Endometrial microvascular endothelial cells (primary cell): ENCODE results near the gene RCOR1. TPM values are rescaled to one million over a fixed set of nuclear protein-coding genes. Genes with fewer than 3 reads are reported as not detected.

Experiments used
- in situ Hi-C: cut with HindIII; loops from 2 replicates; pipeline ENCODE4 v1.10.0; 2017; ENCODE audit warnings: low sequenced_read_pairs, low pct_unique_long_range_greater_than_20kb; ENCODE audit errors: inconsistent ontology term
- total RNA-seq: library from RNA; depleted of rRNA; stranded (reverse); fragments of >200 nt; gene quantifications from one replicate; pipeline ENCODE4 v1.2.3, GENCODE V29; 2015; ENCODE audit errors: inconsistent ontology term

RCOR1 gene
- total RNA-seq, 1 donor from 2014 or later: 16.4 TPM

DNA sequence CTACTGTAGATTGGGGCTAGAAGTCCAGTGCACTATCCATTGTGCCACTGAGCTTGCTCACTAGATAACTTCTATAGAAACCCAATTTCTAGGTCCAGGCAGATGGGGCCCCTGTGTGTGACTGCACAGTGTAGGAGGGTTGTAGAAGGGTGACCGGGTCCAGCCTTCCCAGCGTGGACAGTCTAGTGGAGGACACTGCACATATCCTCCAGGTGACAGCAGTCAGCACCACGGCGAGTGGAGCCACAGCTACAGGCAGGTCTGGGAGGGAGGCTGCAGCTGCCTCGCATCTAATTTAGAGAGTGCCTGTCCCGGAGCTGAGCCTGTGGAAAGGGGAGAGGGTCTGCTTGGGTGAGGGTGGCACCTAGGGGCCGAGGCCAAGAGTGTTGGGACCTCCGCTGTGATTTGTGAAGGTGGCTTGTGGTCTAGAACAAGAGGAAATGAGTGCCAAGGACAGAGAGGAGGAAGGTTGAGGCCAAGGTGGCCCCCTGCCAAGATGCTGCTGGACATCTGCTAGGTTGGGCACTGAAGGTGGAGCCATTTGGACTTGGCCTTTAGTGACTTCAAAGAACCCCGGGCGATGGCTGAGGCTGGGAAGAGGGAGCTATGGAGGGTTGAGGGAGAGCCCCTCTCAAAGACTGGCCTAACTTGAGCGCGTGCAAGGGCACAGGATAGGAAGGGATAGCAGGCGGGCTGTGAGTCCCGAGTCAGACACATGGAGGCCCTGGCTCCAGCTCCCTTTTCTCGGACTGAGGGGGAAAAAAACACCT is 138.8 kb downstream of the RCOR1 start:
- in situ Hi-C loops: no loop called here

DNA sequence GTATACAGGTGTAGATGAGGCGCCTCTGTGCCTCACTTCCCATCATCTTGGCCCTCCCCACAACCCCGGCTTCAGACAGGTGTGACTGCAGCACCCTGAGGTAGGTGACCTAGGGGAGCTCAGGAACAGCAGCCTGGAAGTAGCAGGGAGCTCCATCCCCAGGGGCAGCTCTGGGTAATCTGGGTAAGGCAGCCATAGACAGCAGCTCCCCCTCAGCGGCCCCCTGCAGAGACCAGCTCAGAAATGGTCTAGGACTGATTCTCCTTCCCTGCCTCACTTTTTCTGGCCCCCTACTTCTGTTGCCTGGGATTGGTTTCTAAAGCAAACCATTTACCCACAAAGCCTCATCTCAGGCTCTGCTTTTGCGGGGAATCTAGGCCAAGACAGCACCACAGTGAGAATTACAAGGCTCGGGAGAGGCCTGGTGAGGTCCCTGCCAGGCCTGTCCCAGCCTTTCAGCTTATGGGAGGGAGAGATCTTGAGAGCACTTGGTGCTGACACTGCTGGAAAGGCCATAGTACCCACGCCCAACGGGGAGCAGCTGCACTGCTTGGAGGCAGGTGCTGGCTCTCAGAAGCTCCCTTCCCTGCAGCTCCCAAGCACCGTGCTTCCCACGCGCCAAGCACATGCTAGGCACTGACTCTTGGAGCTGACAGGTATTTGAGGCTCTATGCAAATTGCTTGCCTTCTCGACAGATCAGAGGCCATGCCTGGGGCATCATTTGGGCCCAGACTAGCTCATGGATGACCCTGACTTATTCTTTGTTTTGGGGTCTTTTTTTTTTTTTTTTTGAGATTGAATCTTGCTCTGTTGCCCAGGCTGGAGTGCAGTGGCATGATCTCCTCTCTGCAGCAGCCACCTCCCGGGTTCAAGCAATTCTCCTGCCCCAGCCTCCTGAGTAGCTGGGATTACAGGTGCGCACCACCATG is 139.7 kb downstream of the RCOR1 start:
- in situ Hi-C loops: no loop called here

DNA sequence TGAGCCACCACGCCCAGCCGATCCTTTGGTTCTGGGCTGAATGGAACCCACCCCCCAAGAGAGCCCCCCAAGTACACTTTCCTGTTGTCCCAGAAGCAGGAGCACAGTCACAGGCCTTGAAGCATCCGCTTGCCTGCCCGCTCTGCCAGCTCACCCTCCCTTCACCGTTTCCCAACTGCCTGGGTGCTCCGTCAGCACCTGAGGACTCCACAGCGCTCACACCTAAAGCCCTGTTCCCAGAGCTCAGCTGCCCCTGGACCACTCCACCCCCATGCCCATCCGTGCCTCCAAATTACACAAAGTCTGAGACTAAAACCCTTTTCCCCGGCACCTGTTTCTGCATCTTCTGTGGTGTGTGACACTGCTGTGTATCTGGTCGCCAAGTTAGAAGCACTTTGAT is 140.5 kb downstream of the RCOR1 start:
- in situ Hi-C loops: no loop called here

GRCh38 chr14:102733326-102733725 is 140.9 kb downstream of the RCOR1 start:
- in situ Hi-C loops: no loop called here

DNA sequence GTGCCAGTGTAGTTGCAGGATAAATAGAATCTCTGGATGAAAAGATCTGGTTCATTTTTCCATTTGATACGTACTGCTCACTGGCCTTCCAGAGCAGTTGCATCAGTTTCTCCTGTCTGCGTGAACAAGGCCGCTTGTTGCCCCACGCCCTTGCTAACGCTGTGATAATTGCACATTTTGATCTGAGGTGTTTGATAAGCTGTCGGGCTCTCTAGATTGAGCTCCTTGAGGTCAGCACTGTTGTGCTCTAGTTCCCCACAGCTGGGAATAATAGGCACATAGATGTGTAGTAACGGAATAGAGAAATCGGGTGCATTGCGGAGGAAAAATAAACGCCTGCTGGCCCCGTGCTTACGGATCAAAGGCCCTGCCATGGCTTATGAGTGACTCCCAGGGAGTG is 142.0 kb downstream of the RCOR1 start:
- in situ Hi-C loops: no loop called here

GRCh38 chr14:102736956-102737355 is 144.5 kb downstream of the RCOR1 start:
- in situ Hi-C loops: no loop called here

GRCh38 chr14:102737402-102738372 is 145.2 kb downstream of the RCOR1 start:
- in situ Hi-C loops: no loop called here

GRCh38 chr14:102738373-102739189 is 146.1 kb downstream of the RCOR1 start:
- in situ Hi-C loops: no loop called here

DNA sequence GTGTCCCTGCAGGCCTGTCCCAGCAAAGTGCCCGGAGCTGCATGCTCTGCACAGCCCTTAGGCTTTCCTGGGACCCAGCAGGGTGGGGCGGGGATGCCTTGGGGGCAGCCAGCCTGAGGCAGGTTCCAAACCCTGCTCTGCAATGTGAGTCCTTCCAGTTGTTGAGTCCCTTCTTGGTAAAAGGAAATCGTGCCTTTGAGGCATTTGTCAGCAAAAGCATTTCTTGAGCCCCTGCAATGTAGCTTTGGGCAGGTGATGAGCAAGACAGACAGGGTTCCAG is 146.7 kb downstream of the RCOR1 start:
- in situ Hi-C loops: no loop called here

- in situ Hi-C loops: no loop called here
Measured at GRCh38 chr14:102746634-102747438, 154.4 kb downstream of the RCOR1 start.

DNA sequence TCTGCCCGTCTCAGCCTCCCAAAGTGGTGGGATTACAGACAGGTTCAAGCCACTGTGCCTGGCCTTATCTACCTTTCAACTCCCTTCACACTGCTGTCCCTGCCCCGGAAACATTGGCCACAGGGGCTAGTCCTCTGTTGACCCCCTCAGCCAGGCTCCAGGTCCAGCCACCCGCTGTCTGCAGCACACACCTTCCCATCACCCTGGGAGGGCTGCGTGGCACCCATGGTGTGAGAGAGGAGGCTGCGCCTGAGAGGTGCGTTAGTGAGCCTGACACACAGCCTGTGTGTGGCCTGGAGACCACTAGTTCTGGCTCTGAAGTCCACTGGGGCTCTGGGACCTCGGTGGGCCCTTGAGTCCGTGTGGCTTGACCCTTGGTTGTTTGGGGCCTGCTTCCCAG is 156.4 kb downstream of the RCOR1 start:
- in situ Hi-C loops: no loop called here

DNA sequence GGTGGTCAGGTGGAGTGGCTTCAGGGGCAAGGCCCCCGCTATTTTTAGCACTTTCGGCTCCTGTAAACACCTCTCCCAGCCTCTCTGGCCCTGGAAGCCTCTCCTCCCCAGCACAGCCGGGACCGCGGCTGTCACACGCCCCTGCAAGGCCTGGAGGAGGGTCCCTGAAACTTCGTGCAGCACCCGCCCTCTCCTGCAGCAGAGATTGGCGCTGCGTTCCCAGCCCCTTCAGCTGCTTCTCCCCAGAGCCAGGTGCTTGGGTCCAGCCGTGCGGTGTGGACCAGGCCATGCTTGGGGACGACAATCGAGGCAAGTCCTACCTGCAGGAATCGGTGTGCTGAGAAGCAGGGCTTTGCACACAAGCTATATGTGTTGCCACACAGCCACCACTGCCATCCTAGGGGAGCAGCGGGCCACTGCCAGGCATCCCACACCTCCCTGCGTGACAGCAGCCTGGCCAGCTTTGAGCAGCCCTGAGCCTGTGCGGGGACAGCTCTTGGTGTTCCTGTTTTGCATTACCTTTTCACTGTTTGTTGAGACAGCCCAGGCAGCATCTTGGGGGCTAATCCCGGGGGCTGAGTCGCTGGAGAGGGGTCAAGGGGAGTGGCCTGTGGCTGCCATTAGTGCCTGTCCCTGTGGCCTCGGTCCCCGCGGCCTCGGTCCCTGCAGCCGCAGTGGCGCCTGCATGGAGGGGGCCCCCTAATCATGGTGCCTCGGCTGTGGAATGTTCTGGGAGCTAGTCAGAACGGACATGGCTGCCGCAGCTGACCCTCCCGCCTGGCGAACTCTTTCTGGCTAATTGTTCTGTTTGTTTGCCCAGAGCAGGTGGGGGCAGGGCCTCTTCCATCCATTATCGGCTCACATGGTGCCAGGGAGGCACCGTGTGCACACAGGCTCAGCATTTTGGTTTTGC is 157.2 kb downstream of the RCOR1 start:
- in situ Hi-C loops: no loop called here

- in situ Hi-C loops: no loop called here
Measured at GRCh38 chr14:102750376-102750775, 157.9 kb downstream of the RCOR1 start.

- in situ Hi-C loops: no loop called here
Measured at GRCh38 chr14:102751088-102751487, 158.6 kb downstream of the RCOR1 start.

- in situ Hi-C loops: no loop called here
Measured at GRCh38 chr14:102752239-102752847, 159.9 kb downstream of the RCOR1 start.
